ENCODE results near the gene MED27.

Gene MED27

DNA sequence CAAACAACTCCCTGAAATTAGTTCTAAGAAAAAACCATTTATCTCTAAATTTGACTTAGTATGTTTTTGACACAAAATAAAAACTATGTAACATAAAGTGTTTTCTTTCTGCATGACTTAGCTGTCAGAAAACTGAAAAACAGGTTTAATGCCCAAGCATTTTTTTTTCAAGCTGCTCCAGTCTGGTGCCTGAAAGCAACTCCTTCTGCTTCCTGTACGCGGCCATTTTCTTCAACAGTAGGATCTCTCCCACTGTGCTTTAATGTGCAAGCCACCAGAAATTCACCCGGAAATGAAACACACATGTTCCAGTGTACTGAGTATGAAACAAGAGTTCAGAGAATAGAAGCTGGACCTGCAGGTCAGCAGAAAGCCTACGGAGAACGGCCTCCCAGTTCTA lies 161.2 kb downstream of the MED27 start:
- CTCF ChIA-PET, result no interaction called here
- no peak for DNase-seq (ENCODE audit: low read depth, low spot score)
- TF ChIP-seq, protein P1, sequence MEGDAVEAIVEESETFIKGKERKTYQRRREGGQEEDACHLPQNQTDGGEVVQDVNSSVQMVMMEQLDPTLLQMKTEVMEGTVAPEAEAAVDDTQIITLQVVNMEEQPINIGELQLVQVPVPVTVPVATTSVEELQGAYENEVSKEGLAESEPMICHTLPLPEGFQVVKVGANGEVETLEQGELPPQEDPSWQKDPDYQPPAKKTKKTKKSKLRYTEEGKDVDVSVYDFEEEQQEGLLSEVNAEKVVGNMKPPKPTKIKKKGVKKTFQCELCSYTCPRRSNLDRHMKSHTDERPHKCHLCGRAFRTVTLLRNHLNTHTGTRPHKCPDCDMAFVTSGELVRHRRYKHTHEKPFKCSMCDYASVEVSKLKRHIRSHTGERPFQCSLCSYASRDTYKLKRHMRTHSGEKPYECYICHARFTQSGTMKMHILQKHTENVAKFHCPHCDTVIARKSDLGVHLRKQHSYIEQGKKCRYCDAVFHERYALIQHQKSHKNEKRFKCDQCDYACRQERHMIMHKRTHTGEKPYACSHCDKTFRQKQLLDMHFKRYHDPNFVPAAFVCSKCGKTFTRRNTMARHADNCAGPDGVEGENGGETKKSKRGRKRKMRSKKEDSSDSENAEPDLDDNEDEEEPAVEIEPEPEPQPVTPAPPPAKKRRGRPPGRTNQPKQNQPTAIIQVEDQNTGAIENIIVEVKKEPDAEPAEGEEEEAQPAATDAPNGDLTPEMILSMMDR (IDR thresholded peaks at IDR 0.05; ENCODE audit: insufficient read depth, low read length, missing control alignments), result no peak
- POLR2A ChIA-PET, result no interaction called here
- H3K4me3 ChIP-seq (ENCODE audit: low read depth, low read length), result no peak overlapping the region

DNA sequence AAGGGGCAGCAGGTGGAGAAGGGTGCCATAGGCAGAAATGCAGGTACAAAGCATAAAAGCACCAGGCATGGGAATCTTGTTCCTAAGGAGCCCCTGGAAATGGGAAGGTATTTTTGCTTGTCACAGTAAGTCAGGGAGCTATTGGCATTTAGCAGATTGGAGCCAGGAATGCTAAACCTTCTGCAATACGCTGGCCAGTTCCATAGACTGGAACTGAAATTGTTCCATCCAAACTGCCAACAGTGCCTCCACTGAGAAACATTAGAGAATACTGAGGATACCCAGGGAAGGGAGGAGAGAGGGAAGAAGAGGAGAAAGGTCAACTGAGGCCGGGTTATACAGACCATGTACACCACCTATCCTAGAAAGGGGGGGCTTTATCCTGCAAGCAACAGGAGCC lies 162.7 kb downstream of the MED27 start:
- CTCF ChIA-PET, result no interaction called here

DNA sequence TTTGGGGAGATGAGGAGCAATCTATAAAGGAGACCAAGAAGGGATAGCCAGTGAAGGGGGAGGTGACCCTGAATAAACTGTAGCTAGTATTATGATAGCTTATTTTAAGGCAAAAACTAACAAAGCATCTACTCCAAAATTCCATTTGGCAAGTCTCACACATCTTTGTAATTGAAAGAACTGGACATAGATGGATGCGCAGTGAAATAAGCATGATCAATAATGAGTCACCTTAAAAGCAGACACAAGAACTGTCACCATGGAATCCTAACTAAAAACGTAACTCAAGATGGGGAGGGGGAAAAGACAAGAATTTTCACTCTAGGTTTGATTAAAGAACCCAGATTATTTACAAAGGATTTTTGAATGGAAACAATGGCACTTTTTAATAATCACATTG lies 164.5 kb downstream of the MED27 start:
- no peak overlapping the region for H3K4me3 ChIP-seq (ENCODE audit: low read depth, low read length)
- ChIA-PET CTCF (interaction anchor here (1.5 kb wide), 1 partner anchor 11 kb away, joined by 4 read pairs; no protein-coding TSS in a partner anchor), POLR2A (no interaction called here)
- no peak for DNase-seq (ENCODE audit: low read depth, low spot score)
- TF ChIP-seq, protein P1 (IDR thresholded peaks at IDR 0.05; ENCODE audit: insufficient read depth, low read length, missing control alignments), result no peak

More for the DNA sequence above, 162.7 kb downstream of the MED27 start:
- no peak overlapping the region for H3K4me3 ChIP-seq (ENCODE audit: low read depth, low read length)
- POLR2A ChIA-PET, result no interaction called here
- TF ChIP-seq, protein P1 (IDR thresholded peaks at IDR 0.05; ENCODE audit: insufficient read depth, low read length, missing control alignments), result no peak
- no peak for DNase-seq (ENCODE audit: low read depth, low spot score)

DNA sequence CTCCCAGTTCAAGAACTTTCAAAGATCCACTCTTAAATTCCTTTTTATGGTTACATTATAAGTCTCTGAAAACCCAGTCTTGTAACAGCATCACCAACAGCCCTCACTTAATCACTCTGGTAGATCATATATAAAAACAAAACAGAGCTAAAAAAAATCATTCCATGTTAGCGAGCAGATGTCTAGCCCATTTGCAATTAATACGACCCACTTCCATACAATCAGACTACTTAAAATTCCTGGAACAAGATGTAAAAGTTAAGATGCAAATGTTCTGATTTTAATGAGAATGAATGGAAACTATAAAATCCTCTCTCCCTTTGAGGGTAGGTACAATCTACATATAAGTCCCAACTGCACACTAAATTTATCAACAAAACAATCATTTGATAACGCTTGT lies 167.0 kb downstream of the MED27 start:
- TF ChIP-seq, protein P1 (IDR thresholded peaks at IDR 0.05; ENCODE audit: insufficient read depth, low read length, missing control alignments), result no peak
- POLR2A ChIA-PET, result no interaction called here
- H3K4me3 ChIP-seq (ENCODE audit: low read depth, low read length), result no peak overlapping the region
- no peak for DNase-seq (ENCODE audit: low read depth, low spot score)
- CTCF ChIA-PET, result no interaction called here

DNA sequence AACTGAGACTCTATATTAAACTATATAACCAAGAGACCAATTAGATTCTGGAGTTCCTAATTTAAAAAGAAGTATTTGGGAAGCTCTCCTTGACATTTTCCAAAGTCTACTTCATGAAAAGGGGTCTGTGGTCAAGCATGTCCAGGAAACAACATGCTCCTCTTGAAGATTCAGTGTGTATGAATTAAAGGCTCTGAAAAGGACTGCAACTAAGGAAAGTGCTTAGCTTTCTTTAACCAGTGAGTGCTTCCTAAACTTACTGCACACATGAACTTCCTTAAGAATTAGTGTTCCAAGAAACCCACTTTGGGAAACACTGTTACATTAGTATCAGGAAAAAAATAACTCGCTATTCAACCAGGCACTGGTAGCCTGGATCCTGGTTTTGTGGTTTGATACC lies 167.6 kb downstream of the MED27 start:
- no peak overlapping the region for H3K4me3 ChIP-seq (ENCODE audit: low read depth, low read length)
- DNase-seq (ENCODE audit: low read depth, low spot score), result no peak
- POLR2A ChIA-PET, result no interaction called here
- CTCF ChIA-PET, result no interaction called here
- TF ChIP-seq, protein P1 (IDR thresholded peaks at IDR 0.05; ENCODE audit: insufficient read depth, low read length, missing control alignments), result no peak

DNA sequence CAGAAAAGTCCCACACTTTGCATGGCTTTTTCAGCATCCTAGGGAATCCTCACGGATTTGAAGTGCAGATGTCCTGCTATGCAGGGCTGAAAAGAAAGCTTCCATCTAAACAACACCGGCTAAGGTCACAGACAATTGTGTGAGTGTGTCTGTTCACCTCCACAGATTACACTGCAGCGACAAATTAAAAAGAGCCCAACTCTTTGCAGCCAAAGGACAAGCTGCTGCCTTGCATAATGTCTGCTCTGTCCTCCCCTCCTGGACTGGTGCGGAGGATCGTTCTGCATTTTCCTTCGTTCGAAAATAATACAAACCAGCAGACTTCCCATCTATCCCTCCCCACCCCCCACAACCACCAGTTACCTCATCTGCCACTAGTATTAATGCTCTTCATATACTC lies 169.1 kb downstream of the MED27 start:
- TF ChIP-seq, protein P1 (IDR thresholded peaks at IDR 0.05; ENCODE audit: insufficient read depth, low read length, missing control alignments), result no peak

More for the DNA sequence above, 169.1 kb downstream of the MED27 start:
- no peak overlapping the region for H3K4me3 ChIP-seq (ENCODE audit: low read depth, low read length)
- ChIA-PET CTCF (no interaction called here), POLR2A (no interaction called here)
- no peak for DNase-seq (ENCODE audit: low read depth, low spot score)

Measured in AG04449 (cell line).